GM18951 (cell line): ENCODE measurements around the gene RERG.

Source experiments
- POLR2A ChIP-seq: IDR thresholded peaks from 4 replicates; pipeline ENCODE4 v1.6.1; 2011; ENCODE audit warnings: mild to moderate bottlenecking; ENCODE audit not compliant: insufficient read length, insufficient read depth; ENCODE audit errors: extremely low read depth
- in situ Hi-C: fragments of 300-500 bp; cut with MboI; formaldehyde crosslinking; loops from one replicate; pipeline ENCODE4 v1.12.0; 2022; ENCODE audit warnings: low sequenced_read_pairs, mixed read lengths, inconsistent platforms; ENCODE audit not compliant: unreplicated experiment

RERG gene

GRCh38 chr12:15192720-15193119, 28.5 kb downstream of the RERG start:
- in situ Hi-C loops = no loop called here

GRCh38 chr12:15188127-15188526, 33.1 kb downstream of the RERG start:
- in situ Hi-C loops = no loop called here
- TF ChIP-seq POLR2A = no peak

More at GRCh38 chr12:15192720-15193119, 28.5 kb downstream of the RERG start:
- TF ChIP-seq POLR2A = no peak

GRCh38 chr12:15186597-15186996, 34.6 kb downstream of the RERG start:
- no peak for TF ChIP-seq POLR2A
- in situ Hi-C loops = no loop called here

- no peak for TF ChIP-seq POLR2A
- in situ Hi-C loops = no loop called here
Measured at GRCh38 chr12:15184484-15184883, 36.7 kb downstream of the RERG start.

- no peak for TF ChIP-seq POLR2A
- in situ Hi-C loops = no loop called here
Measured at GRCh38 chr12:15183821-15184220, 37.4 kb downstream of the RERG start.

GRCh38 chr12:15181017-15181683, 40.1 kb downstream of the RERG start:
- TF ChIP-seq POLR2A = no peak

GRCh38 chr12:15180325-15180724, 40.9 kb downstream of the RERG start:
- in situ Hi-C loops = no loop called here
- no peak for TF ChIP-seq POLR2A

More at GRCh38 chr12:15181017-15181683, 40.1 kb downstream of the RERG start:
- in situ Hi-C loops = no loop called here

- in situ Hi-C loops = no loop called here
- TF ChIP-seq POLR2A = no peak
Measured at GRCh38 chr12:15179672-15180071, 41.5 kb downstream of the RERG start.

GRCh38 chr12:15173142-15173541, 48.1 kb downstream of the RERG start:
- TF ChIP-seq POLR2A = no peak
- in situ Hi-C loops = no loop called here

- in situ Hi-C loops = no loop called here
- TF ChIP-seq POLR2A = no peak
Measured at GRCh38 chr12:15172060-15172822, 49.0 kb downstream of the RERG start.

- in situ Hi-C loops = no loop called here
- TF ChIP-seq POLR2A = no peak
Measured at GRCh38 chr12:15171012-15171655, 50.1 kb downstream of the RERG start.

- in situ Hi-C loops = no loop called here
Measured at GRCh38 chr12:15168026-15168678, 53.1 kb downstream of the RERG start.

GRCh38 chr12:15165012-15165659, 56.1 kb downstream of the RERG start:
- TF ChIP-seq POLR2A = no peak
- in situ Hi-C loops = no loop called here

More at GRCh38 chr12:15168026-15168678, 53.1 kb downstream of the RERG start:
- no peak for TF ChIP-seq POLR2A
